HEK293T (cell line): ENCODE data around the gene ANKRD44.

Source experiments
- BHLHE40 ChIP-seq: fragments of 450-650 bp; IDR thresholded peaks from 2 replicates; pipeline ENCODE4 v1.6.1; 2016; ENCODE audit warnings: mild to moderate bottlenecking, moderate library complexity, borderline replicate concordance
- ELF4 ChIP-seq: fragments of 450-650 bp; IDR thresholded peaks from 2 replicates; pipeline ENCODE4 v1.6.1; 2017; ENCODE audit warnings: antibody characterized with exemption
- NFRKB ChIP-seq: fragments of 450-650 bp; IDR thresholded peaks from 2 replicates; pipeline ENCODE4 v1.6.1; 2016; ENCODE audit warnings: mild to moderate bottlenecking, moderate library complexity
- SP1 ChIP-seq: fragments of 450-650 bp; IDR thresholded peaks from 2 replicates; pipeline ENCODE4 v1.6.1; 2017

DNA sequence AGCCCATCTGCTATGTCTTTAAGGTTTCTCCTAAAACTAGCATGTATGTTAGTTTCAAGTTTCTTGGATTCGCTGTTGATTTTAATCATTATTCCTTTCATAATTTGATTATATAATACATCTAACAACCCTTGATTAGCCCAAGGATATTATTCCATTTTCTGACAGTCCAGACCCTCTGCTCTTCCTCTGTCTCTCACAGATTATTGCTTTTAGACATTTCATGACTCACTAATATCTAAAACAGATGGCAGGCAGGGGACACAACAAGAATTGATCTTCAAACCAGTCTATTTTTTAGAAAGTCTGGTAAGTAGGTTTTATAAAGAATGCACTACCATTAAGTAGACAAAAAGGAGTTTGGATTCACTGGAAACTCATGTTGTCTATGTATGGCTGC lies 162.2 kb downstream of the ANKRD44 start:
- no peak for TF ChIP-seq NFRKB
- TF ChIP-seq BHLHE40, result no peak
- TF ChIP-seq ELF4, result no peak
- TF ChIP-seq SP1, result no peak
